Activated CD4-positive, alpha-beta T cell treated with anti-CD3 and anti-CD28 coated beads, Interleukin-2, amount 50 U/mL, for 16 hours (primary cell): ENCODE results near the gene REEP3.
"Not testable (repeated sequence)": the region's sequence is repeated elsewhere in the genome, so short reads cannot be mapped to it uniquely, and the experiment has no call there.

ENCODE experiments used
- DNase-seq: peaks from one replicate; pipeline ENCODE4 v3.0.0-alpha.2; 2020

Gene REEP3, protein sequence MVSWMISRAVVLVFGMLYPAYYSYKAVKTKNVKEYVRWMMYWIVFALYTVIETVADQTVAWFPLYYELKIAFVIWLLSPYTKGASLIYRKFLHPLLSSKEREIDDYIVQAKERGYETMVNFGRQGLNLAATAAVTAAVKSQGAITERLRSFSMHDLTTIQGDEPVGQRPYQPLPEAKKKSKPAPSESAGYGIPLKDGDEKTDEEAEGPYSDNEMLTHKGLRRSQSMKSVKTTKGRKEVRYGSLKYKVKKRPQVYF

DNA sequence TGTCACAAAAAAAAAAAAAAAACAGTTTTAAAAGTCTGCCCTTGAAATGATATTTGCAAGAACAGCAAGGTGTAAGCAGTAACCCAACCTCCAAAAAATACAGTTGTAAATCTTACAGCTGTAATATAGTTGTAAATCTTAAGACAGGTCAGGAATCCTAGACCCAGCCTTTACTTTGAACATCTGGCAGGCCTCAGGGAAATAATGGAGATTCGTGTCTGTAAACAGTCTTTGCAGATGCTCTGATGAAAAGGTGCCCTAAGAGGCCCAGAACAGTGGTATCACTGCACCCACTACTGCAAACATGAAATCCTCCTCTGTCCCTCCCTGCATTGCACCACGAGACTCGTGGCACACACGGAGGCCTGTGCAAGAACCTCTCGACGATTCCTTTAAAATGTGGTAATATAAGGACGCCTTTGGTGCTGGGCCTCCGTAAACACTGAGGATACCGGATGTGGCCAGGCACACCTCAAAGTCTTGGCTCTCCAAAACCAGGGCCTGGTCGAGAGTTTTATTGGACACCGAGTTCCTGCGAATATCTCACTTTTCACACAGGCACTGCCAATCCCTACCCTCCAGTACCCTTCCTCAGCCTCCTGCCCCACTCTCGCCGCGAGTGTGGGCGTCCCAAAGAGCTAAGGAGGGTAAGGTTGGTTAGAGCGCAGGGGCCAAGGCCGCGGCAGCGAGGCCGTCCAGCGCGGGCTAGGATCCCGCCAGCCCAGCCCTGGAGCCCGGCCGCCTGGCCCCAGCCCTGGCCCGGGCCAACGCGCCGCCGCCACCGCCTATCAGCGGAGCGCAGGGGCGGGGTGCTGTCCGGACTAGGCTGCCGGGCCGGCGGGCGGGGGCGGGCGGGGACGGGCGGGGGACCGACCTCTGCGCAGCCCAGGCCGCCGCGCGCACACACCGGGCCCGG, at the start of gene REEP3:
Gene REEP3 (plus strand): TSS at position 902 of the 916 bp plus-strand sequence. CDS start 145 bp downstream, outside the sequence.
- DNase-seq: peak; percentile 53

DNA sequence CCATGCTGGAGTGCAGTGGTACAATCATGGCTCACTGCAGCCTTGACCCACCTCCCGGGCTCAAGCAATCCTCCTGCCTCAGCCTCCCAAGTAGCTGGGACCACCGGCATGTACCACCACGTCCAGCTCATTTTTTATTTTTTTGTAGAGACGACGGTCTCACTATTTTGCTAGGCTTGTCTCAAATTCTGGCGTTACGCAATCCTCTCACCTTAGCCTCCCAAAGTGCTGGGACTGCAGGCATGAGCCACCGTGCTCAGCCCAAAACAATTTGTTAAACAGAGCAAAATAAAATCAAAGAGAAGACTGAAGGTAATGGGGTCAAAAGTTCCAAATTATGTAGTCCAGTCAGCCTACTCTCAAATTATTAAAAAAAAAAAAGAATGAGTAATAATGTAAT, 46.7 kb upstream of the REEP3 start:
- no peak for DNase-seq

DNA sequence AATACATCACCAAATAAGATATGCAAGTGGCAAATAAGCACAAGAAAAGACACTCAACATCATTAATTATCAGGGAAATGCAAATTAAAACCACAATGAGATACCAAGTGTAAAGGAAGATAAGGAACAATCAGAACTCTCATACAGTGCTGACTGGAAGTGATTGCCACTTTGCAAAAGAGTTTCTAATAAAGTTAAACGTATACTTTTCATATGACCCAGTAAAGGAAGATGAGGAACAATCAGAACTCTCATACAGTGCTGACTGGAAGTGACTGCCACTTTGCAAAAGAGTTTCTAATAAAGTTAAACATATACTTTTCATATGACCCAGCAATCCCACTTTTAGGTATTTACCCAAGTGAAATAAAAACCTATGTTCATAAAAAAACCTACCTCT, 43.3 kb upstream of the REEP3 start:
- no peak for DNase-seq

DNA sequence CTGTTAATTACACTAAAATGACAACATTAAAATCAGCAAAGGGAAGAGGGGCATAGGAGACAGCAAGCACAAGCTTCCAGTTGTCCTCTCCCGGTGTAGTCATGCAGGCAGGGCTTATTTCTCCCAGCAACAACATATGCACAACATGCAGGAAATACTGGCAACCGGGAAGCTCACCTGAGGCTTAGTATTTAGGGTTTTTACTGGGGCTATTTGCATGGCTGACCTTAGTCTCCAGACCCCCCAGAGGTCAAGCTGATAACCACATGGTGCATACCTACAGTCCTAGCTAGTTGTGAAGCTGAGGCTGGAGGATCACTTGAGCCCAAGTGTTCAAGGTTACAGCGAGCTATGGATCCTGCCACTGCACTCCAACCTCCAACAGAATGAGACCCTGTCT, 42.6 kb upstream of the REEP3 start:
- DNase-seq: no peak

DNA sequence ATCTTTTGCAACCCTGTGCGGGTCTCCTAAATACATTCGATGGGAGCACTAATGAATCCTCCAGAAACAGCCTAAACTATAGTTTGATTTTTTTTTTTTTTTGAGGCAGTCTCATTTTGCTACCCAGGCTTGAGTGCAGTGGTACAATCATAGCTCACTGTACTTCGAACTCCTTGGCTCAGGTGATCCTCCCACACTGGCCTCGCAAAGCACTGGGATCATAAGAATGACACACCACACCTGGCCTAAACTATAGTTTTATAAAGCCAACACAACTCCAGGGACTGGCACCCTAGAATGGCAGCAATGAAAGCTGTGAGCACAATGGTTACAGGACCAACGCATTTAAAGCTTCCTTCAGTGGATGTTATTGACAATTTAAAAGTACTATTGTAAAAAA, 41.0 kb upstream of the REEP3 start:
- no peak for DNase-seq

DNA sequence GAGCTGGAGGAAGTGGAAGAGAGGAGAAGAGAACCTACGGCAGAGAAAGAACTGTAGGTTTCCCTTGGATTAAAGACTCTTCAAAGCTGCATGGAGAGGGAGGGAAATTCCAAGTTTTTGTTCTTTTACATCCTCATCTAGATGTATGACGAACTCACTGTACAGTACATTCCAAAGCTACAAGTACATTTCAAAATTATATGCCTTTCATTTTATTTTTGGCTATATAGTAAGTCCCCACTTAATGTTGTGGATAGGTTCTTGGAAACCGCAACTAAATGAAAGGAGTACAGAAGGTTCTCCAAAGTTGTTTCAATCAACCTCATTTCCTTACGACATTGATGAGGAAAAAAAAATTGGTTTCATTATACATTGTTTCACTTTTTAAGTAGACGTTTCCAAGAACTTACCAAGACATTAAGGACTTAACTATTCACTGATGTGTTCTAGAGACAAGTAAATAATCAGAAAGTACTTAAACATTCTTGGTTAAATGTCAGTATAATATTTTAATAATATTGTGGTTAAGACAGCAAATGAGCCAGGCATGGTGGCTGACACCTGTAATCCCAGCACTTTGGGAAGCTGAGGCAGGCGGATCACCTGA, 39.3 kb upstream of the REEP3 start:
- DNase-seq: no peak

DNA sequence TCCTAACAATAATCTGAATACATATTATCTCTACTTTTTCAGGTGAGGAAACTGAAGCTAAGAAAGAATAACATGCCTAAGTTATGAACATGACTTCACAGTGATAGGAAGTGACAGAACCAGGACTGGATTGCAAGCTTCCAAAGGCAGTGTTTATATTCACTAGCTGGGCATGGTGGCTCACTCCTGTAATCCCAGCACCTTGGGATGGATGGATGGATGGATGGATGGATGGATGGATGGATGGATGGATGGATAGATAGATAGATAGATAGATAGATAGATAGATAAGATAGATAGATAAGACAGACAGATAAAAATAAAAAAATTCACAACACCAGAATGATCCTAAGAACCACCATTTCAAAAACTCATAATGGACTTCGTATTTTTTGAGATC, 37.2 kb upstream of the REEP3 start:
- DNase-seq: no peak

DNA sequence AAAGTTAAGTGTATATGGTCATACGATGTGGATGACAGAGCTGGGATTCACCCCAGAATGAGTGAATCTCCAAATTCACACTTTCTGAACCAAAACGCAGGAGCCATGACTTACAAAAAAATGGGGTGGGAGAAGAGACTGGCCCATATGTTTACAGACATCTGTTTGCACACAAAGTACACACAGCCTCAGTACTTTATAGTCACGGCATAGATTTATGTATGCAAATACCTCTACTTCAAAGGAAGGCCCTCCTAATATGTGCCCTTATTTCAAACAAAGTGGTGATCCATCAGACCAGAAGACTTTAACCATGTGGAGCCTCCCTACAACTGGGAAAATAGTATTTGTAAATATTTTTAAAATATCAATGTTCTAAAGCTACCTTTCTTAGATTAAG, 33.2 kb upstream of the REEP3 start:
- DNase-seq: no peak

DNA sequence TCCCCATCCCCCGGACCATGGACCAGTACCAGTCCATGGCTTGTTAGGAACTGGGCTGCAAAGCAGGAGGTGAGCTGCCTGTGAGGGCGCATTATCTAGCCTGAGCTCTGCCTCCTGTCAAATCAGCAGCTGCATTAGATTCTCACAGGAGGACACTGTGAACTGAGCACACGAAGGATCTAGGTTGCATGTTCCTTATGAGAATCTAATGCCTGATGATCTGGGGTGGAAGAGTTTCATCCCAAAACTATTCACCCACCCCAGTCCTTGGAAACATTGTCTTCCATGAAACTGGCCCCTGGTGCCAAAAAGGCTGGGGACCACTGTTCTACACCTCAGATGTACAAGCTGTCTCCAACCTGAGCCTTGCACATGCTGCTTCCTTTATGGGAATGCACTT, 31.4 kb upstream of the REEP3 start:
- no peak for DNase-seq

DNA sequence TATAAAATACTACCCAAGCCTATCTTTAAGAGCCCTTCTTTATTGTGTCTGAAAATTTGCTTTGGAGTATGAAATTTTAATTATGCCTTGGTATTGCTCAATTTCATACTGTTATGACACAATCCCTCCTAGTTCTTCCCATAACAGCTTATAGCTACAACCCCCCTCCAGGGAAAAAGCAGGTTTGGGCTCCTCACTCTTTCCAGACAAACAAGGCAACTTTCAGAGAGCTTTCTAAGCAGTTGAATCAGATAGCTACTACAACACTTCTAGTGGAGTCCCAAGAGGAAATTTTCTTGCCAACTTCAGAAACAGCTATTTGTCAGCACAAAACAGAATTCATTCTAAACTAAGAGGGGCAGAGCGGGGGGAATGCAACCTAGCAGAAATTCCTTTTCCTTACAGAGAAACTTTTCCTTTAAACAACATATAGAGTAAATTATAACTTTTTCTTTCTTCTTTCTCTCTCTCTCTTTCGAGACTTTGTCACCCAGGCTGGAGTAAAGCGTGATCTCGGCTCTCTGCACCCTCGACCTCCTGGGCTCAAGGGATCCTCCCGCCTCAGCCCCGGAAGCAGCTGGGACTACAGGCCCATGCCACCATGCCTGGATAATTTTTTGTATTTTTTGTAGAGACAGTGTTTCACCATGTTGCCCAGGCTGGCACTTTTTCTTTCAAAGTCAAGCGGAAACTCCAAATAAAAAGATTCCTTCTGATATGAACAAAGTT, 29.4 kb upstream of the REEP3 start:
- no peak for DNase-seq

DNA sequence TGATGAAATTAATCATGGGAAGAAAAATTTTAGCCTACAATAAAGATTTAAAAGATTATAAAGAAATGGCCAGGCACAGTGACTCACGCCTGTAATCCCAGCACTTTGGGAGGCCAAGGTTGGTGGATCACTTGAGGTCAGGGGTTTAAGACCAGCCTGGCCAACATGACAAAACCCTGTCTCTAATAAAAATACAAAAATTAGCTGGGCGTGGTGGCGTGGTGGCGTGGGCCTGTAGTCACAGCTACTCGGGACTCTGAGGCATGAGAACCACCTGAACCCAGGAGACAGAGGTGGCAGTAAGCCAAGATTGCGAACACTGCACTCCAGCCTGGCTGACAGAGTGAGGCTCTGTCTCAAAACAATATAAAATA, 28.9 kb upstream of the REEP3 start:
- not testable (repeated sequence) for DNase-seq

DNA sequence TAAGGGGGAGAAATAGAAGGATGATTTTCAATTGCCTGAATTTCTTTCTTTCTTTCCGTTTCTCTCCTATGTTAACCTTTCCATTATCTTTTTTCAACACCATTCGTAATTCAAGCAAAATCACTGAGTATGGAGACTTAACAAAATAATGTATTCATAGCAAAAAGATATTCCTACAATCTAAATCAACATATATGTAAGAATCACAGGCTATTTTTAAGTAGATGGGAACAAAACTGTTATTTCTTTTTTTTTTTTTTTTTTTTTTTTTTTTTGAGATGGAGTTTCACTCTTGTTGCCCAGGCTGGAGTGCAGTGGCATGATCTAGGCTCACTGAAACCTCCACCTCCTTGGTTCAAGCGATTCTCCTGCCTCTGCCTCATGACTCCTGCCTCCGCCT, 28.2 kb upstream of the REEP3 start:
- DNase-seq: no peak

DNA sequence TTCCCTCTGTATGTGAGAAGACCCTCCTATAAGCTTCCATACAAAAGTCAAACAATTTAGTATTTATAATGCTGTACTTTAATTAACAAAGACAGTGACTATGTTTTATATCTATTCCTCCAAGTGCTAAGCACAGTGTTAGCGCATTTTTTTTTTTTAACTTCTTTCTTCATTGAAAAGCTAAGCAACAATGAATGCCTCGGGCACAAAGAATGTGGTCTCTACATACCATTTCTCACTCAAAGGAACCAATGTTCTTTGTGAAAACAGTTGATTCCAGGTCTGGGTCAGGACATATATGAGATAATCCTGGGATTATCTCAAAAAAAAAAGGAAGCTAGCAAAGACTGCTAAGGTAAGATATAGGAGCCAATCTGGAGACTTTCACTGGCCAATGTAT, 26.2 kb upstream of the REEP3 start:
- no peak for DNase-seq

DNA sequence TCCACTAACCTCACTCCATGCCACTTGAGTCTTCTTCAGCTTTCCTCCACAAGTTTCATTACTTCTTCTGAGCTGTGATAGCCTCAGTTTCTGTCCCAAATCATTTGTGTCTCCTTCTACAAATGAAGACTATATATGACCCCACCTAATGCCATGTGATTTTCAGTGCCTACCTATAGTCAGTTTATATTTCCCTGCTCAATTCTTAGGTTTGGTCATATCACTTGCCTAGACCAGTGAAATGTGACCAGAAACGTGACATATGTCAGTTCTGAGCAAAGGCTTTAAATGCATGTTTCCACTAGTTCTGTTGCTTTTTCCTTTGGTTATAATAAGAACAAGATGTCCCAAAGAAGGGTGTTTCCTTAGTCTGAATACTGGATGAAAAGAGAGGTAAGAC, 24.6 kb upstream of the REEP3 start:
- no peak for DNase-seq

DNA sequence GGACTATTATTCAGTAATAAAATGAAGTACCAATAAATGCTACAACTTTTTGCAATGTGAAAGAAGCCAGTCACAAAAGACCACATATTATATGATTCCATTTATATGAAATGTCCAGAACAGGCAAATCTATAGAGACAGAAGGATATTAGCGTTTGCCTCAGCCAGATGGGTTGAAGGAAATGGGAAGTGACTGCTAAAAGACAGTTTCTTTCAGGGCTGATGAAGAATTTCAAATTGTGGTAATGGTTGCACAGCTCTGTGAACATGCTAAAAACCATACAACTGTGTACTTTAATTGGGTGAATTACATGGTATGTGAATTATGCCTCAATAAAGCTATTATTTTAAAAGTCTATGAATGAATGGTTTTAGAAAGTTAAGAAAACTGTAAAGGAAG, 23.9 kb upstream of the REEP3 start:
- no peak for DNase-seq

DNA sequence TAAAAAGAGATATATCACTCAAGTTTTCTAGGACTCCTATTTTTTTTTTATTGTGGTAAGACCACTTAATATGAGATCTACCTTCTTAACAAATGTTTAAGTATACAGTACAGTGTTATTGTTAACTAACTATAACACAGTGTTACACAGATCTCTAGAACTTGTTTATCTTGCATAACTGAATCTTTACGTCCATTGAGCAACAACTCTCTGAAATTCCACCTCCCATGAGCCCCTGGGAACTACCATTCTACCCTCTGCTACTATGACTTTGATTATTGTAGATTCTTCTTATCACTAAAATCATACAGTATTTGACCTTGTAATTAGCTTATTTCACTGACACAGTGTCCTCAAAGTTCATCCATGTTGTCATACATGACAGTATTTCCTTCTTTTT, 22.5 kb upstream of the REEP3 start:
- DNase-seq: no peak

DNA sequence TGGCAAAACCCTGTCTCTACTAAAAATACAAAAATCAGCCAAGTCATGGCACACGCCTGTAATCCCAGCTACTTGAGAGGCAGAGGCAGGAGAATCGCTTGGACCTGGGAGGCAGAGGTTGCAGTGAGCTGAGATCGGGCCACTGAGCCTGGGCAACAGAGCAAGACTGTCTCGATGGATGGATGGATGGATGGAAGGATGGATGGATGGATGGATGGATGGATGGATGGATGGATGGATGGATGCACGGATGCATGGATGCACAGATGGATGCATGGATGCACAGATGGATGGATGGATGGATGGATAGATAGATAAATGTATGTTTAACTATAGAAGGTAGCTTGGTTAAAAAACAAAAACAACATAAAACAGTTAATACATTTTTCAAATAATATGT, 20.6 kb upstream of the REEP3 start:
- not testable (repeated sequence) for DNase-seq

DNA sequence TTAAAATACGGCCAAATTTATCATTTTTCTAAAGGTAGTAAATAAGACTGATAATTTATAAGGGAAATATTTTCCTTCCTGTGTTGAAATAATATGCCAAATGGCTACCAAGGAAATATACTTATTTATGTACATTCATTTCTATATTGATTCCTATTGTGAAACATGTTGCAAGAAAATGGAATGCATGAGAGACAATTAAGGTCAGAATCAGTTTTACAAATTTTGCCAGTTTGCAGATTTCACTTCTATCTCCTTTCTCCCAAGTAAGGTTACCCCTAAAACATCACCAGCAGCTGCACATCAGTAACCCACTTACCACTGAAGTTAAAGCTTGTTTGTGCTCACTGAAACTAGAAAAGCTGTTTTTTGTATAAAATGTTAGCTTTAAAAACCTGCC, 19.2 kb upstream of the REEP3 start:
- DNase-seq: no peak

DNA sequence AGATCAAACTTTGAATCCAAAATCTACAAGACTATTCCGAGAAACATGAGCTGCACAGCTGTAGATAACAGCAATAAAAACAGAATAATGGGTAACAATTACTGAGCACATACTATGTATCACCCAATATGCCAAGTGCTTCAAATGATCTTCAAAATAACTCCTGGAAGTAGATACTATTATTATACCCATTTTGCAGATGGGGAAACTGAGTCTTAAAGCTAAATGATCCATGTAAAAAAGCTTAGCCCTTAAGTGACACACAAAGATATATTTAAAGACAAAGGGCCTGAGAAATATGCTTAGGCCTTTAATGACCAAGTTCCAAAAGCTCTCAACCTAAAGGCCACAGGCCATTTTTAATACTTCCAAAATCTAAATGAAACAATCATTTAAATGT, 18.4 kb upstream of the REEP3 start:
- DNase-seq: no peak

DNA sequence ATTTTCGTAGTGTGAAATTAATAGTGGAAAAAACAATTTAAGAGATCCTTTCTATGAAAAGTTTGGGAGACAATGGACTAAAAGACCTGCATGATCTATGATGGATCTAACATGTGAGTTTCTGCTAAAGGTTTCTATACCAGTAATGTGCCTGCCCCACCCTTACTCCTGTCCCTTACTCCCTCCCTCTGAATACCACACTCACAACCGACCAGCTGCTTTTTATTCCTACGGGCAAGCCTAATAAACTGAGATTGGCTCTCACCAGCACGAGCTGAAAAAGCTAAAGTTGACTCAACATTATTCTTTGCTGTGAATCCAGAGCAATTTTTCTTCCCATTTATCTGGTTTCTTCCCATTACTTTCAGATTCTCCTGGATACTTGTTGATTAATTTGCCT, 17.8 kb upstream of the REEP3 start:
- DNase-seq: no peak

DNA sequence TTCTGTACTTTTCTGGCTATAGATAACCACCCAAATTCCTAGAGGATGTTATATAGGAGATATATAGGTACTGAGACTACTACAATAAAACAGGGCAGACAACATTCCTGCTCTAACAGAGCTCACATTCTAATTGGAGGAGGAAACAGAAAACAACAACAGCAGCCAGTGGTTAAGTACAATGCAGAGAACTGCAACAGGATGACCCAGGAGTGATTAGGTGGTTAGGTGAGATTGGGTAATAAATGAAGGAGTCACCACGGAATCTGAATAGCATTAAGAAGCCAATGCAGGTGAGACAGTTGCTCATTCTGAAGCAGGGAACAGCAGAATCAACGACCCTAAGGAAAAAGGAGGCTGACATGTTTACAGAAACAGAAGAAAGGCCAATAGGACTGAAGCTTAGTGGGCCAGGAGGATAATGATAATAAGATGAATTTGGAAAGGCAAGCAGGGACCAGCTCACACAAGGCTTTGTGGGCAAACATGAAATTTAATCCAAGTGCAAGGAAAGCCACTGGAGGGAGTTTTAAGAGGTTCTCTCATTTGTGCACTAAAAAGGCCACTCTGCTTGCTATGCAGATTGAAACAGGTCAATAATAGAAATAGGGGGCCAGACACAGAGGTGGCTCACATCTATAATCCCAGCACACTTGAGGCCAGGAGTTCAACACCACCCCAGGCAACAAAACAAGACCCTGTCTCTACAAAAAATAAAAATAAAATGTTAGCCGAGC, 16.9 kb upstream of the REEP3 start:
- no peak for DNase-seq

DNA sequence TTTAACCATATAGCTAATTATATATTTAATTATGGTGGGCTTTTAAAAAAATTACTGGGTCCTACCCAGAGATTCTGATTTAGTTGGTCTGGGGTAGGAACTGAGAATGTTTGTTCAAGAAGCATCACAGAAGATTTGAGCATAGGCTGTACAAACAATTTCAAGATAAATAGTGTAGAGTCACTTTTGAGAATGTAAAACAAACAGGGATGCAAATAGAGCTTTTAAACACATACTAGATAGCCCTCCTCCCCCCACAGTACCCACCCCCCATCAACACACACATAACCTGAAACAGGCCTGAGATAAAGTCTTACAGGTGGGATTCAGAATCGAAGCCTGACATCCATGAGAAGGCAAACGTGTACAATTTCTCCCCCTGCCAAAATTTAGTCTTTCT, 15.6 kb upstream of the REEP3 start:
- no peak for DNase-seq

DNA sequence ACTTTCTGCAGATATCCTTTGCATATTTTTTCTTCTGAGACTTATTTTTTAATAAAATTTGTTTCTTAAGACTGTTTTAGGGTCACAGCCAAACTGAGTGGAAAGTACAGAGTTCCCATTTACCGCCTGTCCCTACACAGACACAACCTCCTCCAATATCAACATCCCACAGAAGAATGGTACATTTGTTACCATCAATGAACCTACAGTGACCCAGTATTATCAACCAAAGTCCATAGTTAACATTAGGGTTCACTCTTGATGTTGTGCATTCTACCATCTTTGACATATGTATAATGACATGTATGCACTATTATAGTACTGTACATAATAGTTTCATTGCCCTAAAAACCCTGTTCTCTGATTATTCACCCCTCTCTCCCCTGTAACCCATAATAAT, 14.6 kb upstream of the REEP3 start:
- no peak for DNase-seq
